ENCODE measurements around the gene NFYC. TPM values are rescaled to one million over a fixed set of nuclear protein-coding genes. Genes with fewer than 3 reads are reported as not detected.

NFYC gene
- total RNA-seq: 10 to 100 TPM; 45.8 to 67.8 (median 61.1) TPM
- 10 to 100 TPM; 52.0 to 69.0 (median 58.6) TPM for polyA plus RNA-seq
- long read RNA-seq, donor 1, transcript NFYC-213 (10 exons, 1,950 nt): major isoform, 36 of 45 reads
- long read RNA-seq, donor 1, partial matches to known transcripts: 0 of 45 reads
- long read RNA-seq, donor 1, other reads (novel, unspliced or antisense): 7 of 45 reads
- long read RNA-seq, donor 2, transcript NFYC-213 (10 exons, 1,950 nt): major isoform, 123 of 166 reads
- long read RNA-seq, donor 2, partial matches to known transcripts: 2 of 166 reads
- long read RNA-seq, donor 2, other reads (novel, unspliced or antisense): 32 of 166 reads

GRCh38 chr1:40691538-40692428 lies at the start of gene NFYC:
Gene NFYC (plus strand): TSS chr1:40691704. CDS start chr1:40738844, 47,140 bp downstream.
- ATAC-seq (peak; percentile 95 to 97 (median 96)), DNase-seq (peak; percentile 97)
- Histone ChIP-seq H3K4me3 (peak within 1 kb of the TSS; percentile 68), H3K27me3 (ENCODE audit: insufficient read depth in 3 of 3, low read length in 2 of 3) (no peaks in the 10 kb centered on the region), H3K4me1 (peaks cover 19% of the 10 kb centered on the region), H3K27ac (peak within 1 kb of the TSS; percentile 93), H3K9me3 (no peaks in the 10 kb centered on the region), H3K36me3 (ENCODE audit: insufficient read depth in 1 of 2, low read depth in 1 of 2) (no peaks in the 10 kb centered on the region)
- no peak for TF ChIP-seq CTCF (IDR thresholded peaks at IDR 0.05)
- intact Hi-C loops (cut with DNase I): loop anchor here in 1 of 2 donors (2.0 kb wide), 1 partner anchor 17 kb away; no protein-coding TSS in a partner anchor
- WGBS, 3 donors: 0 to 1% (median 0%) methylated on average over 62 to 84 of the region's 84 CpGs

DNA sequence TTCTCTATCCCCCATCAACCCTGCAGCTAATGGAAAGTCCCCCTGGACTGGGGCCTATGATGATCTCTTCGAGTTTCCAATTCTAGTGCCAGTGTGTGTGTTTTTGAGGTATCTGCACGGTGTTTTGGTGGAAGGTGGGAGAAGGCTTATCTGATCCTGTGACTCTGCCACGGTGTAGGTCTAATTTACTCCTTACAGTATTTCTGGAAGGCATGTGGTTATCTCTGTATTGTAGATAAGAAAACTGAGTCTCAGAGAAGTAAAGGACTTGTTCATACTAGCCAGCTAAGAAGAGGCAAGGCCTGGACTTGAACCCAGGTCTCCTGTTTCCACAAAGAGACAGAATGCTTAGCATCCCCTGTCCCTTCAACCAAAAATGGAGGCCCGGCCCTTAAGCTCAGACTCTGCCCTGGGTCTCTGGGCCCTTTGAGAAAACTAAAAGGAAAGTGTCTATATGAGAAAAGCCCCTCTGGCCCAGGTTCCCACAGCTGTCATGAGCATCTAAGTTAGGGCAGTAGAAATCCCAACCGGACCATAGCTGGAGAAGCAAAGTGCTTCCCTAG lies 46.3 kb upstream of the NFYC start:
- no peaks in the 10 kb centered on the region for H3K36me3 ChIP-seq (ENCODE audit: insufficient read depth in 1 of 2, low read depth in 1 of 2)

GRCh38 chr1:40646315-40646714 lies 45.2 kb upstream of the NFYC start:
- WGBS, 3 donors: 70 to 85% (median 76%) methylated on average over 5 of the region's 5 CpGs
- Histone ChIP-seq H3K9me3 (no peaks in the 10 kb centered on the region), H3K4me3 (no peak overlapping the region), H3K4me1 (peaks cover 5% of the 10 kb centered on the region), H3K27me3 (ENCODE audit: insufficient read depth in 3 of 3, low read length in 2 of 3) (peaks cover 0 to 3% (median 0%) of the 10 kb centered on the region in 3 donors), H3K27ac (no peak overlapping the region), H3K36me3 (ENCODE audit: insufficient read depth in 1 of 2, low read depth in 1 of 2) (no peaks in the 10 kb centered on the region)
- DNase-seq (no peak), ATAC-seq (no peak)
- intact Hi-C loops (cut with DNase I): no loop called here
- TF ChIP-seq CTCF (IDR thresholded peaks at IDR 0.05): no peak

More for the DNA sequence above, 46.3 kb upstream of the NFYC start:
- Histone ChIP-seq H3K27me3 (ENCODE audit: insufficient read depth in 3 of 3, low read length in 2 of 3) (no peaks in the 10 kb centered on the region), H3K4me3 (no peak overlapping the region), H3K27ac (no peak overlapping the region), H3K4me1 (no peaks in the 10 kb centered on the region), H3K9me3 (no peaks in the 10 kb centered on the region)
- no peak for DNase-seq
- ATAC-seq: no peak
- WGBS, 3 donors: 72 to 88% (median 74%) methylated on average over 5 of the region's 5 CpGs
- intact Hi-C loops (cut with DNase I): no loop called here
- no peak for TF ChIP-seq CTCF (IDR thresholded peaks at IDR 0.05)

GRCh38 chr1:40648200-40648599 lies 43.3 kb upstream of the NFYC start:
- DNase-seq: no peak
- intact Hi-C loops (cut with DNase I): no loop called here
- whole genome bisulfite sequencing, 3 donors: 79 to 90% (median 80%) methylated on average over 3 of the region's 3 CpGs

More at GRCh38 chr1:40648200-40648599, 43.3 kb upstream of the NFYC start:
- peaks cover 0 to 3% (median under 1%) of the 10 kb centered on the region in 3 donors for H3K27me3 ChIP-seq (ENCODE audit: insufficient read depth in 3 of 3, low read length in 2 of 3)
- H3K27ac ChIP-seq: no peak overlapping the region
- no peak for TF ChIP-seq CTCF (IDR thresholded peaks at IDR 0.05)
- no peak for ATAC-seq
- peaks cover 8% of the 10 kb centered on the region for H3K4me1 ChIP-seq
- no peaks in the 10 kb centered on the region for H3K9me3 ChIP-seq
- H3K36me3 ChIP-seq (ENCODE audit: insufficient read depth in 1 of 2, low read depth in 1 of 2): no peaks in the 10 kb centered on the region
- H3K4me3 ChIP-seq: no peak overlapping the region

Data from psoas muscle (tissue), 8 donors.